T-helper 2 cell treated with Interferon-gamma antibody and Interleukin-4, amounts not matched to agents 100 ng/mL and 5 ng/mL, for 36 hours (primary cell): ENCODE measurements around the gene CHAF1A. TPM values are rescaled to one million over a fixed set of nuclear protein-coding genes. Genes with fewer than 3 reads are reported as not detected.

Source experiments
- intact Hi-C: fragments of 100-400 bp; cut with micrococcal nuclease; formaldehyde crosslinking; loops from one replicate; pipeline ENCODE4 v1.15.1; 2023
- total RNA-seq: library from RNA; stranded (reverse); gene quantifications from 2 replicates; pipeline ENCODE4 v1.2.3, GENCODE V29; 2022

The CHAF1A gene
- total RNA-seq, 1 donor from 2014 or later, result 96.5 TPM

DNA sequence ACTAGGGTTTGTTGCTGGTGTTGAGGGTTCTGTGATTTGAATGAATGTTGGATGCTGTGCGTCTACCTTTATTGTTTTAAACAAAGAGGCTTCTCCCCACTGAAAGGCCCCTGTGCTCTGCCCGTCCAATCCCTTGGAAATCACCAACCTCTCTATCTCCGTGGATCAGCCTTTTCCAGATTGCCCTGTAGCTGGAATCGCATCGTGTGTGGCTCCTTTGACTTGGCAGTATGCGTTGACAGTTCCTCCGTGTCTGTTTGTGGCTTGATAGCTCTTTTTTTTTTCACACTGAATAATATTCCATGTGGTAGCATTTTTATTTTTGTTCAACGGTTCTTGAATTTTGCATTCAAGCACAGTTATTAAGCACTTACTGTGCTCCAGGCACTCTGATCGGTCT lies 32.0 kb downstream of the CHAF1A start:
- intact Hi-C loops, result no loop called here

DNA sequence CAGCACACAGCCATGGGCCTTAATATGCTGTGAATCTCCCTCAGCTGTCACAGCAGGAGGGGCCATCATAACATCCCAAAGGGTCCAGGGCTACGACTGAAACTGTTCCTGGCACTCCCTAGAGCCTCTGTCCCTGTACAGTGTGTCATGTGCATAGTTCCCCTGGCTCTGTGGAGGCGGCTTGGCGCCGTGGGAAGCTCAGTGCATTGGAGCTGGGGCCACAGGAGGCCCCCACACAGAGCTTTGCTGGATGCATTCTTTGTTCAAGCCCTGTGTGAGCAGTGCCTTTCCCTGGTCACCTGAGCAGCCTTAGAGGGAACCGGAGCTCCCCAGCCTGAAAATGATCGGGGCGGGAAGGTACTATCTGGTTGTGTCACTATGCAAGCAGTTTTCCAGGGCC lies 33.8 kb downstream of the CHAF1A start:
- intact Hi-C loops, result no loop called here

DNA sequence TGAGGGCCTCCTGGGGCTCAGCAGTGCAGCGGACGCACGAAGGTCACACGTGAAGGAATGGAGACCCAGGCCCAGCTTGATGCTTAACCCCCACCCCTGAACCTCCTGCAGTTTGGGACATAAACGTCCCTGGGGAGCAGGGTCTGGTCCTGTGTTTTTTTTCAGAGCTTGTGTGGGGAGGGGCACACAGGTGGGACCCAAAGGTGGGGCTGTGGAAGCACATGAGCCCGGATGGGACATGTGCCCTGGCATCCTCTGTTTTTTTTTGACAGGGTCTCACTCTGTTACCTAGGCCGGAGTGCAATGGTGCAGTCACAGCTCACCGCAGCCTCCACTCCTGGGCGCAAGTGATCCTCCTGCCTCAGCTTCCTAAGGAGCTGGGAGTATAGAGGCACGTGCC lies 34.7 kb downstream of the CHAF1A start:
- intact Hi-C loops, result no loop called here

DNA sequence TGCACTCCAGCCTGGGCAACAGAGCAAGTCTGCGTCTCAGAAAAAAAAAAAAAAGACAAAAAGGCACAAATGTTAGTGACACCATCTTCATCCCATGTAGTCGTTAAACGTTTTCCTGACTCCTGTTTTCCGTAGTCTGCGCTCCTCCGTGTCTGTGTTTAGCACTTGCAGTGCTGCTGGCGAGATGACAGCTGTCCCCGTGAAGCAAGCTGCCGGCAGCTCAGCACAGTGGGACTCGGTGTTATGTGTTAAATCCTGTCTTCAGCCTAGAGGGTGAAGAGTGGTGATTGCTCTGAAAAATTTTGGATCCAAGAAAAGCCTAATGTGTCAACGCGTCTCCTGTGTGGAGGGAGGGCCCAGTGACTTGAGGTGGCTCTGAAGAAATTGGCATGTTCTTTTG lies 36.8 kb downstream of the CHAF1A start:
- intact Hi-C loops, result no loop called here

DNA sequence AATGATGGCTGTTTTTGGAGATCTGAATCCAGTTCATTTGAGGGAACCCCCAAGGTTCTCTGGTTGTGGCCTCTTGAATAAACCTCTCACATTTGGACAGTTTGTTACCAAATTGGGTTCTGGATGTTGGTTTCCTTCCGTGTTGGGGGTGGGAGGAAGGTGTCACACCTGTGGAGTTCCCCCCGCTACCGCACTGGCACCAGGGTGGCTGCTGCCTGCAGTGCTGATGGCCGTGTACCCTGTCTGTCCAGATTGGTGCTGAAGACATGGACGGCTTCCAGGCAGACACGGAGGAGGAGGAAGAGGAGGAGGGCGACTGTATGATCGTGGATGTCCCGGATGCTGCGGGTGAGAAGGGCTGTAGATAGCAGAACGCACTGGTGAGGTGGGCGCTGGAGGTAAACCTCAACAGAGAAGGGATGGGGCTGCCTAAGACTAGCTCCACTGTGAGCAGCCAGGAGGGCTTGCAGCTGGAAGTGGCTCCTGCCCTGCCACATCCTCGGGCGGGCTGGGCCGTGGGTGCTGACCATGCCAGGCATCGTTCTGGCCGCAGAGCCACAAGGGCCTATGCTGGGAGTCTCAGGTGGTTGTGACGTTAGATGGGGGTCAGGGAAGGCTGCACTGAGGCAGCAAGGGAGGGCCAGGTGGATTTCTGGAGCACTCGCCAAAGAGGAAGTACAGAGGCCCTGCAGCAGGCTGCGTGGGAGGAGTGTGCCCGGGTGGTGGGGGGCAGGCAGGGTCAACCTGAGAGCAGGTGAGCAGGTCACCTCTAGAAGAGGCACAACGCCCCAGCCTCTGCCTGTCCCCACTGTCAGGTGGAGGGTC lies 39.8 kb downstream of the CHAF1A start:
- intact Hi-C loops, result no loop called here

DNA sequence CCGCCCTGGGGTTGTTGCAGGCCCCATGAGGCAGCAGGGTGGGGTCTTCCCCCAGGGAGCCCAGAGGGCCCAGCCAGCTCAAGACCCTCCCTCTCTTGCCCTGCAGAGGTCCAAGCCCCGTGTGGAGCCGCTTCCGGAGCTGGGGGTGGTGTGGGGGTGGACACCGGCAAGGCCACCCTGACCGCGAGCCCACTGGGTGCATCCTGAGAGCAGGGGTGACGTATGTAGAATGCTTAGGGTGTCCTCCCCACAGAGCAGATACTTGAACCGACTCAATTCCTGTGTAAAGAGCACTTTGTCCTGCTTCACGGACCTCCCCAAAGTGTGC lies 40.3 kb downstream of the CHAF1A start:
- intact Hi-C loops, result no loop called here

DNA sequence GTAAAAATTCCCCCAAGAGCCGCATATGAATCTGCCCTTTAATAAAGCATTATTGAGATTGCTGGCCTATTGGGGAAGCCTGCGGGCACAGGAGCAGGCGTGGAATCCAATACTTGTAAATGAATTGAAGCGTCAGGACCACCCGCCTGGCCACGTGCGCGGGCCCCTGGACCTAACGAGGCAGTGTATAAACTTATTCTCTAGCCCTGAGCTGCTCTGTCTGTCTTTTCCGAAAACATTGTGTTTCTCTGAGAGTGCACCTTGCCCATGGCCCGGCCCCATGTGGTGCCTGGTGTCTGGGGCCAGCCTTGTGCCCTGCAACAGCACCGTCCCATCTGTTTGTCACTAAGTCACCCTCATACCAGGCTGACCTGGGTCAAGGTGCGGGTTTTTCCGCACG lies 40.7 kb downstream of the CHAF1A start:
- intact Hi-C loops, result no loop called here

DNA sequence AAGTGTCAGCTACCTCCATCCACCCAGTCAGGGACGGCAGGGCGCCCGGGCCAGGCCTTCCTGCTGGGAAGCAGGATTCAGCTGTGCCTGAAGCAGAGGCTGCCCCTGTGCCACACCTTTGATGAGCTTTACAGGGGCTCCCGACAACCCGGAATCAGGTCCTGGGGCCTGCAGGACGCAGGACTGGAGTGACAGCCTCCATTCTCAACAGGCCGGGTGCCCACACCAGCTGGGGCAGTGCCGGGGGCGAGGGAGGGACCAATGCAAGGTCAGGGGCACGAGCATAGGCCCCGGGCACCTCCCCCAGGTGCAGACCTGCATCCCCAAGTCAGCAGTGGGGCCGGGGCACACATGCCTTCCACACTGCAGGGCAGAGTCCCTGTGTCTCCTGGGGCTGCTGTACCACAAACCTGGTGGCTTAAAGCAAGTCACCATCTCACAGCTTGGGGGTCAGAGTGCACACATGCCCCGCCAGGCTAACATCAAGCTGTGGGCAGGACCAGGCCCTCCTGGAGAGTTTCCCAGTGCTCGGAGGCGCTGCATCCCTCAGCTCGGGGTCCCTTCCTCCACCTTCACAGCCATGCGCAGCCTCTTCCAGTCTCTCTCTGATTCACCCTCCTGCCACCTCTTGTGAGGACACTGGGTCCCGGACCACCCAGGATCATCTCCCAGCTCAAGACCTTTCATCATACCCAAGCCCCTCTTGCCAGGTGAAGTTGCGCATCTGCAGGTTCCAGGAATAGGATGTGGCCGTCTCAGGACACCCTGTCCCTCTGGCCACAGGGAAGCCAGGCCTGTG lies 41.7 kb downstream of the CHAF1A start:
- intact Hi-C loops, result no loop called here

DNA sequence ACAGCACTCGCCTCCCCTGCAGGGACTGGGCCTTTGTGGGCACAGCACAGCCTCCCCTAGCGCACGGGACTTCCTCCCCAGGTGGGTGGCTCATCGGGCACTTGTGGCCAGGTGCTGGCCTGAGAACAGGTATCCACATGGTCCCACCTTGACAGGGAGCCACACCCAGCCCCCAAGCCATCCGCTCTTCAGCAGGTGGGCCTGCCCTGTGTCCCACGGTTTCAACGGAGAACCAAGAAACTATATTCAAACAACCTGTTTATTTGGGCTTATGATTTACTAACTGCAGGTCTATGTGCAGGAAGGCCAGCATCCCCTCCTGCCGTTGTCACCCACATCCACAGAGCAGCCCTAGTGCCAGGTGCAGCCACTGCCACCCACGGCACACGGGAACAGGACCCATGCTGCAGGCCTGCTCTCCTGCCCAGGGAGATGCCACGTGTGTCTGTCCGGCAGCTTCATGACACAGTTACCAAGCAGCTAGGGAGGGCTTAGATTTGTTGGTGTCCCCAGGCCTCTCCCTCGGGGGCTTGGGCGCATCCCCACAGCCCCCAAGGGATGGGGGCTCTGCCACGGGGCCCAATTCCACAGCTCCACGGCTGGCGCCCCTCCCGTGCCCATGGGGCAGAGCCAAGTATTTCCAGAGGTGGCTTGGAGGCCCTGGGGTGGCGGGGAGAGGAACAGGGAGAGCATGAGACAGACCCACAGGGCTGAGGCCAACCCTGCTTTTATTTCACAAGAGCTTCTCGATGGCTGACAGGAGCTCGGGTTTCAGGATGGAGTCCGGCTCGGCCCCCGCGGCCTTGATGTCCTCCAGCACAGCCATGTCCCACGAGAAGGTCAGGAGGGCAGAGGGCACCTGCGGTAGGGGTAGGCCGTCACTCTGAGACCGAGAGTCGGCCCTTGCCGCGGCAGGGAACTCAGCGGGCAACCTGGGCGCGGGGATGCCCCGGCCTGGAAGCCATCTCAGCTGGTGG lies 42.6 kb downstream of the CHAF1A start:
- intact Hi-C loops, result no loop called here

DNA sequence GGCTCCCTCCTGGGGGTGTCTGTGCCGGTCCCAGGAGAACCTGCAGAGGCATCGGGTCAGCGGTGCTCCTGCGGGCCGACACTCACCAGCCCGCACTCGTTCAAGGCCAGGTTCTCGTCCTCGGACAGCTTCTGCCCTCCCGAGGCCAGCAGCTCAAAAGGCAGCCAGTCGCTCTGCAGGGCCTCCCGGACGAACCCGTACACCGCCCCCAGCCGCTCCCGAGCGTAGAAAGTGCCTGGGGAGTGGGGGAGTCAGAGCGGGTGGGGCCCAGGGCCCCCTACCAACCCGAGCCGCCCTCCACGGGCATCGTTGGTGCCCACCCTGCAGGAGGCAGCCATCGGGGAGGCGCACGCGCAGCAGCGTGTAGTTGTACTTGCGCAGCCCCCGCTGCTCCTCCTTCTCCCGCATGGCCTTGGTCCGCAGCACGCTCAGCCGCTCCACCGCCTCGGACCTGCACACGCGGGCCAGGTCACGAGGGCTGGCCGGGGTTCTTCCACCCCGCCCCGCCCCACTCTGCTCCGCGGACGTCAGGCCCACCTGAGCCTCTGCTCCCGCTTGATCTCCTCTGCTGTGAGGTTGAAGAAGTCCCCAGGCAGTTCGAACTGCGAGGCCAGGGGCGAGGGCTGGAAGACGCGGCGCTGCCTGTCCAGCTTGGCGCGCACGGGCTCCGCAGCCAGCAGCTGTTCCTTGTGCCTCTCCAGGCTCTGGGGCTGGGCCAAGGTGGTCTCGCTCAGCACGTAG lies 43.7 kb downstream of the CHAF1A start:
- intact Hi-C loops, result no loop called here

DNA sequence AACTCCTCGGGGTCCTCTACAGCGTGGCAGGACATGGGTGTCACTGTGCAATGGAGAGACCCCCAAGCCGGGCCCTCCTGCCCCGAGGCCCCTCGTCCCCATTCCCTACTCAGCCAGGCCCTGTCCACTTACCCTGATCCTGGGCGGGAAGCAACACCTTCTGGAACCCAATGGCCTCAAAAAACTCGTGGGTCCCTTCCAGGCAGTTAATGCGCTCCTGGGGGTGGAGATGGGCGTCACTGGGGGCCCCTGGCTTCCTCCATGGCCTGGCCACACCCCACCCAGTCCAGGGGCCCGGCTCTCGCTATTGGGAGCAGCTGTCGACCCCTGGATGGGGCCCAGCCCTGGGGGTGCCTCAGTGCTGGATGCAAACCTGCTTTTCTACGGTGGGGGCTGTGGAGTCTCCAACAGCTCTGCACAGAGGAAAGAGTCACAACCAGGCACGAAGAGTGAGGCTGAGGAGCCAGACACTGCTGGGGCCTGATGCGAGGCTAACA lies 44.3 kb downstream of the CHAF1A start:
- intact Hi-C loops, result no loop called here

DNA sequence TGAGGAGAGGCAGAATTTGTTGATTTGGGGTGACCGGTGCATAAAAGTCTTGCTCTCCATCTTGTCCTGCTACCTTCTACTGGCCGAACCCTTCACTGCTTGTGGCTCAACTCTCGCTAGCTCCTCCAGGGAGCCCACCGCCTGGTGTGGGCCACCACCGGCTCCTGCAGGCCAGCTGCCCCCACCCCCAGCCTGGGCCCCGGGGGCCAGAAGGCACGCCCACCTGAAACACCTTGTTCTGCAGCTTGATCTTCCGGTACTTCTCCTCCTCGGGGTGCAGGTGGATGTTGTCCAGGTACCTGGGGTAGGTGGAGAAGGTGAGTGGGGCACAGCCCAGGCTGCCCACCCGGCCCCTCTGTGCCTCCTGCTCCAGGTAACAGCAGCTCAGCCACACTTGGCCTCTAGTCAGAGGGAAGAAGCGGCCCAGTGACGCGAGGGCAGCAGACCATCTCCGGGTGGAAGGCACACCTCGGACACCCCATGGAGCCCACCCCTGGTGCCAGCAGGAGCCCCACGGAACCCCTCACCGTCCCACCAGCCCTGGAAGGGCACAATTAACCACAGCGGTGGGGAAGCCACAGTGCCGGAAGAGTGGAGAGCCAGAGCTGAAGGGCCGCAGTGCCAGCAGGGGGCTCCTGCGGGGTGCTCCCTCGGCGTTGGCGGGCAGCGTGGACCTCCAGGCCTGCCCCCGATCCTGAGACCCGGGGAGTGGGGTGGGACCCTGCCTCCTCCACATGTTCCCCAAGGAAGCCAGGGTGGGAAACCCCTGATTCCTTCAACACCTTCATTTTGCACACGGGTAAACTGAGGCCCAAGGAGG lies 45.1 kb downstream of the CHAF1A start:
- intact Hi-C loops, result no loop called here

DNA sequence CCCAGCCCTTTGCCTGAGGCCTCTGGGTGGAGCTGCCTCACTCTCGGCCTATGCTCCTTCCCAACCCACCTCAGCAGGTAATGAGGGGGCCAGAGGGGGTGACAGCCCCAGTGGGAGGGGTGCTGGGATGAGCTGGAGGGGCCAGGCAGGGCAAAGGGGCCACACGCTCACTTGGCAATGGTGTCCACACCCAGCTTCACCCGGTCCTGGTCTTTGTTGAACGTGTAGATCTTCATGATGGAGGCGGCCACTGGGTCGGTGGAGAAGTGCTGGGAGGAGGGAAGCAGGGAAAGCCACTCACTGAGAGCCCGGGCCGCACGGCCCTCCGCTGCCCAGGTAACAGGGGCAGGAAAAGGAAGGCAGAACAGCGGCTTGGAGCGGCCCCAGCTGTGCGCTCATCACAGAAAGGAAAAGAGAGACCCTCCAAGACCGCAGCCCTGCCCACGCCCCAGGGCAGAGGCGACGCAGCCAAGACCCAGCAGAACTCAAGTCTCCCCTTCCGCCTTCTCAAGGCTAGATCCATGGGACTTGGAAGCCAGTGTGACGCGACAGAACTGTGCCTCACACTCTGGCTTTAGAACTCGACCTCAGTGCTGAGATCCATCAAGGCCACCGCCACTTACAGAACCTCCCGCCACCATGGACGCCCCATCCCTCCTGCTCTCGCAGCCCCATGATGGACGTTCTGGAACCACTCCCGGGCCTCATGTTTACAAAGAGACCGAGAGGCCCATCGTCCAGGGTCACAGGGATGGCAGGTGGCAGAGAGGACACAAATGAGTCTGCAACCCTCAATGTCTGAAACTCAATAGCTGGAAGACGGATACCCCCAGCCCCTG lies 45.9 kb downstream of the CHAF1A start:
- intact Hi-C loops, result no loop called here

DNA sequence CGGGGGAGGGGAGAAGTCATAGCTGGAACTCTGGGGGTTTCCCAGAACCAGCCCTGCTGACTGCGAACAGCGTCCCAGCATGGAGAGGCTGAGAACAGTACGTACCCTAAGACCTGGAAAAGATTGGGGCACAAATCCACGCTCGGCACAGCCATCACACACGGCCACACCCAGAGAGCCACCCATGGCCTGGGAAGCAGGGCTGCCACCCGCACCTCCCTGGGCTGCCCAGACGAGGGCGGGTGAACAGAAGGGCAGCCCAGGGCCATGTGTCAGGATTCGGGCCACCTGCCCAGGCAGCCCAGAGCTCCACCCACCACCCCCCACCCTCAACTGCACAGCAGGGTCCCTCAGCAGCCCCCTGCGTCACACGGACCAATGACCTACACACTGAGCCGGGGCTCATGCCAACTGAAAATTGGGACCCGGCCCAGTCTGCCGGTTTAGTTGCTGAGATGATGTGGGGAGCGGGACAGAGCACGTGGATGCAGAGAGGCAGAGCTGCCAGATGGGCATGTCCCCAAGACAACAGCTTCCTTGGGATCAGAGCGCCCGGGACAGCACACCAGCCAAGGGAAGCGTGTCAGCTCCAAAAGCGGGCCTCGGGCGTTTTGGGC lies 46.7 kb downstream of the CHAF1A start:
- intact Hi-C loops, result no loop called here

DNA sequence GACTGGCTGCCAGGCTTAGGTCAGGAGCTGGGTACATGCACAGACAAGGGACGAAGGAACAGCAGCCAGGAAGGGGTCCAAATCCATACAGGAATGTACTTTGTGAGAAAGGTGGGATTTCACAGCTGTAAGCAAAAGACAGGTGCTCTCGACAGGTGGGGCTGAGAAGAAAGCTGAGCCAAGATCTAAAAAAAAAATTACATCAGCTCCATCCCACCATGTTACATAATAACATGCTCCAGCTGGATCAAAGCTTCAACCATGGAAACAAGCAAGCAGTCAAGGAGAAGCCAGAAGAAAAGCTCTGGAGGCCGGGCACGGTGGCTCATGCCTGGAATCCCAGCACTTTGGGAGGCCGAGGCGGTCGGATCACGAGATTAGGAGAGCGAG lies 47.2 kb downstream of the CHAF1A start:
- intact Hi-C loops, result no loop called here

DNA sequence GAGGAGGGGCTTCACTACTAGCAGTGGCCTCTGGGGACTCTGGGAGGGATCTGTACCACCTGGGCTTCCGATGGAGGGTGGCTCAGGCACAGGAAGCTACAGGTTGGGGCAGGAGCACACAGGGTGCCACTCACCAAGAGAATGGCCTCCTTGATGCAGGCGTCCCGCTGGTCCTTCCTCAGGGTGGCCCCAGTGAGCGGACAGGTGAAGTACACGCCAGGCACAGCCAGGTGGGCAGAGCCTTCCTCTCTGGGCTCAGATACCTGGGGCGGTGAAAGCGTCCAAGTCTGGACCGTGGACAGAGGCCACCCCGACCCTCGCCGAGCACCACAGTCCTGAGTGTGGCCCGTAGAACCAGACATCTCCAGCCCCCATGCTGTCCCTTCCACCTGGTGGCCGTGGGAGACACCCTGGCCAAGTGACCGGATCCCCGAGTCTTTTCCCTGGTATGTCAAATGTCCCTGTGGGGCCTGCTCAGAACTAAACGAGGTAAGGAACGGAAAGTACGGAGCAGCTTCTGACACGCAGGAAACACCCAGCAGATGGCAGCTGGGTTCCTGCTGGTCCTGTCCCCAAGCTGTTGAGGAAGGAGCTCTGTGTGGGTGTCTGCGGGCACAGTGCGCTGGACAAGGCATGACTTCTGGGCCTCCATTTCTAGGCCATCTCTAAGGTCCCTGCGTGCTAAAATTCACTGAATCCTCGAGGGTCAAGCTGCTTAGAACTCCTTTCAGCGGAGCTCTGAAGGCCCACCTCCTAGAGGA lies 50.0 kb downstream of the CHAF1A start:
- intact Hi-C loops, result no loop called here

DNA sequence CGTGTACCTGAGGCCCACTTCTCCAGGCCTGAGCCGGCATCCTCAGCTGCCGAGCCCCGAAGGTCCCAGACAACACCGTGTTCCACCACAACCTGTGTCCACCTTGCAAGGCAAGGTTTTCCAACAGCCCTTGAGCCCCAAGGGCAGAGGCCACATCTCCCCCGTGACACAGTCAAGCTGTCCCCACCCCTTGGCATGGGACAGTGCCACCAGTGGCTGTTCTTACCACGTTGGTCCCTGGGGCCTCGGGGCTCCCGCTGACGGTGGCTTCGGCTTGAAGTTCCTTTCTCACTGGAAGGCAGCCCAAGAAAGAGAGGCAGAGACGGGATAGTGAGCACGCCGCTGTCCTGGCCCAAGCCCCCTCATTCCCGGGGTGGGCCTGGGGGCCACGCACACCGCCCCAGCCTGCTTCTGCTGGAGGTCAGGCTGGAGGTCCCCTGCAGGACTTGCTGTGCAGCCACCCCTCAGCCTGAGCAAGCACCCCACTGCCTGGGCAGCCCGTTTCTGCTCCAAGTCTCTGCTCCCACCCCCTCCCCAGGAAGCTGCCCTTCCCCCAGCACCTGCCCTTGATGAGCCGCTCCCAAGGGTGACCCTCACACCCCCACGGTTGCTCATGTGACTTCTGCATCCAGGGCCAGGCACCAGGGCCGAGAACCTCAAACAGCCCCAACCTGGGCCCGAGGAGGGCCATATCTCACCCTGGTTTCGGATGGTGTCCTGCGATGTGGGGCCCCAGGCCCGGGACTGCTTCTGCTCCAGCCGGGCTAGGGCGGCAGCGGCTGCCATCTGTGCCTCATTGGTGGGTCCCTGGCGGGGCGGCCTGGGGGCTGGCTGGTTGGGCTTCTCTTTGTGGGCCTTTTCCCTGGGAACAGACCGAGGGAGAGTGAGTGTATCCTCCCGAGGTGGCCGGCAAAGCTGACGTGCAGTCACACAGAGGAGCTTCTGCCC lies 51.1 kb downstream of the CHAF1A start:
- intact Hi-C loops, result no loop called here
